Femur (tissue), 1 donor: ENCODE measurements around the gene LRRC37A.
"Not testable (repeated sequence)": the region's sequence is repeated elsewhere in the genome, so short reads cannot be mapped to it uniquely, and the experiment has no call there.

Experiments used
- DNase-seq: peaks from one replicate; pipeline ENCODE4 v3.0.0-alpha.2; 2017

The LRRC37A gene

DNA sequence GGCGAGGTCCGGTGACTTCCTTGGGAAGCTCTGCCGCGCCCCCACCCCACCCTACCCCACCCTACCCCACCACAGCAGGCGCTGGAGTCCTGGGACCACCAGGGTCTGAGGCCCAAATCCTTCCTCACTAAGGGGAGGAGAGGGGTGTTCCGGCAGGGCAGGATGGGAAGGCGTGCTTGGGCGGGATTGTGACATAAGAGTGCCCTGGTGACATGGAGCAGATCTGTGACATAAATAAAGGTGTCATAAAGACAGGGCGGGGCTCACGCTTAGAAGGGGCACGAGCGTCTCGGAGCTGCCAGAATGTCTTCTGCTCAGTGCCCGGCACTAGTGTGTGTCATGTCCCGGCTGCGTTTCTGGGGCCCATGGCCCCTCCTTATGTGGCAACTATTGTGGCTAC lies at the start of gene LRRC37A:
Gene LRRC37A, plus strand, starts transcription at position 301 of the 400 bp plus-strand sequence. Its CDS starts 3 bp downstream, at position 304.
- DNase-seq = not testable (repeated sequence)

DNA sequence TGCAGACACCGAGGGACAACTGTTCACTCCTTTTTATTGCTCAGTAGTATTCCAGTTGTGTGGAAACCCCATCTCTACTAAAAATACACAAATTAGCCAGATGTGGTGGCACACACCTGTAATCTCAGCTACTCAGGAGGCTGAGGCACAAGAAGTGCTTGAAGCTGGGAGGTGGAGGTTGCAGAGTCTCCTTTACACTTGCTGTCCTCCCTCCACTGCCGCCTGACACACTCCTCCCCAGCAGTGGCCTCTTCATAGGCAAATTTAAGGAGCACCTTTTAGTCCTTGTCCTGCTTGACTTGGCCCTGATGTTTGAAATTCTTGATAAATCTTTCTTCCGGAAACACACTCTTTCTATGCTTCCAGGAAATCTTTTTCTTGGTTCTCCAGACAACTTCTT lies 45.8 kb upstream of the LRRC37A start:
- not testable (repeated sequence) for DNase-seq

DNA sequence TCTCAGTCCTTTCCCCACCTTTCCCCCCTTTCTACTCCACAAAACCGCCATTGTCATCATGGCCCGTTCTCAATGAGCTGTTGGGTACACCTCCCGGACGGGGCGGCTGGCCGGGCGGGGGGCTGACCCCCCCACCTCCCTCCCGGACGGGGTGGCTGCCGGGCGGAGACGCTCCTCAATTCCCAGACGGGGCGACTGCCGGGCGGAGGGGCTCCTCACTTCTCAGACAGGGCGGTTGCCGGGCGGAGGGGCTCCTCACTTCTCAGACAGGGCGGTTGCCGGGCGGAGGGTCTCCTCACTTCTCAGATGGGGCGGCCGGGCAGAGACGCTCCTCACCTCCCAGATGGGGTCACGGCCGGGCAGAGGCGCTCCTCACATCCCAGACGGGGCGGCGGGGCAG lies 42.1 kb upstream of the LRRC37A start:
- DNase-seq = not testable (repeated sequence)

DNA sequence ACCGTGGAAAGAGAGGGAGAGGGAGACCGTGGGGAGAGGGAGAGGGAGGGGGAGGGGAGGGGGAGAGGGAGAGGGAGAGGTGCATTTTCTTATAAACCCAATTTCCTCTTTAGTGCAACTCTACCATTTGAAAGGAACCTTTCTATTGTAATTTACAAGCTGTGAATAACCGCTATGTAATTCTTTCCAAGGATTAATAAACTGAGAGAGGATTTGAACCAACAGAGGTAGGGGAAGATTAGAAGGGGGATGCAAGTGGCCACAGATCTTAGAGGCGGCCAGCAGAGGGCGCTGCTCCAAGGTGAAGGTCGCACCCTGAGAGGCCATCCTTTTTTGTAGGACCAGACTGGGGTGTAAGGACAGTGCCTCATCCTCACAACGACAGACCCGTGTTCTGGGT lies 41.2 kb upstream of the LRRC37A start:
- DNase-seq = peak; percentile 21

DNA sequence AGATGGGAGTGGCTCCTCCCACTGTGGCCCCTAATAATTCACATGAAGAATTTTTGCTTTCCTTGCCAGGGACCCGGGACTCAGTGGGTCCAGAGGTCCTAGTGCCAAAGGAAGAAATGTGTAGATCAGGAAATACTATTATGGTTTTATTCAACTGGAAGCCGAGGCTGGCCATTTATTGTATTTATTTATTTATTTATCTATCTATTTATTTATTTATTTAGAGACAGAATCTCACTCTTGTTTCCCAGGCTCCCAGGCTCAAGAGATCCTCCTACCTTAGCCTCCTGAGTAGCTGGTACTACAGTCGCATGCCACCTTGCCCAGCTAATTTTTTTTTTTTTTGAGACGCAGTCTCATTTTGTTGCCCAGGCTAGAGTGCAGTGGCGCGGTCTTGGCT lies 40.7 kb upstream of the LRRC37A start:
- not testable (repeated sequence) for DNase-seq

- not testable (repeated sequence) for DNase-seq
These were observed 38.6 kb upstream of the LRRC37A start for GRCh38 chr17:46256369-46256768.

DNA sequence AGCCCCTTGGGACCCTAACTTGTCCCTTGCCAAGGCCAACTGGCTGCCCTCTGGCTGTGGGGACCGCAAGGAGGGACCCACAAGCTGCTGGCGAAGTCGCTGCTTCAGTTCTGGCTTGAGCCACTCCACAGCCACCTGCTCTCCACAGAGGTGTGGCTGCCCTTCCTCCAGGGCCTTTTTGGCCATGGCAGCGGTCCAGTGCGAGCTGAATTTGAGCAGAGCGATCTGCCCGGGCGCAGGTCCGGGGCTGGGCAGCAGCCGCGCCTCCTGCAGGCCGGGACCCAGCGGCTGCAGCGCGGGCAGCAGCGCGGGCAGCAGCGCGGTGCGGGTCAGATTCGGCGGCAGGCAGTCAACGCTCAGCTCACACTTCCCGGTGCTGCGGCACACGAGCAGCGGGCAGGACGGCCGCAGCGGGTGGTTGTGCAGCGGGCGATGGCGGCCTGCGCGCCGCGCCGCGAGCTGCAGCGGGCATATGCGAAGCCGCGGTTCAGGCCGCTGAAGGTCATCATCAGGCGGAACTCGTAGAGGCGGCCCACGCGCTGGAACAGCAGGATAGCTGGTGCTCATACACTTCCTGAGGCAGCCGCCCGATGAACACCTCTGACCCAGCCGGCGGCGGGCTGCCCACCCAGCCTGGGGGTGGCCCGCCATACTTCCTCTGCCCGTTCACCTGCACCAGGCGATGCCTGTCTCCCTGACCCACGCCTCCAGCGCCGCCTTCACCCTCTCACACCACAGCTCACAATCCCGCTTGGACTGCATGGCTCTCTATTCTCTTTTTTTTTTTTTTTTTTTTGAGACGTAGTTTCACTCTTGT lies 34.9 kb upstream of the LRRC37A start:
- not testable (repeated sequence) for DNase-seq

DNA sequence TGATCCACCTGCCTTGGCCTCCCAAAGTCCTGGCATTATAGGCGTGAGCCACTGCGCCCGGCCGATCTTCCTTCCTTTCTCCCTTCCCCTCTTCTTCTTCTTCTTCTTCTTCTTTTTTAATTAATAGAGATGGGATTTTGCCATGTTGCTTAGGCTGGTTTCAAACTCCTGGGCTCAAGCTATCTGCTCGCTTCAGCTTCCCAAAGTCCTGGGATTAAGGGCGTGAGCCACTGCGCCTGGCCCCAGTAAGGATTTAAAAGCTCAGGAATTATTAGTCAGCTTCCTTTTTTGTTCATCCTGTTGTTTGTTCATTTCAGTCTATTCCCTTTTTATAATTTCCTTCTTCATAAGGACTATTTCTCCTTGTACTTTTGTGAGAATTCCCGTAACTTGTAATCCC lies 32.7 kb upstream of the LRRC37A start:
- no peak for DNase-seq

DNA sequence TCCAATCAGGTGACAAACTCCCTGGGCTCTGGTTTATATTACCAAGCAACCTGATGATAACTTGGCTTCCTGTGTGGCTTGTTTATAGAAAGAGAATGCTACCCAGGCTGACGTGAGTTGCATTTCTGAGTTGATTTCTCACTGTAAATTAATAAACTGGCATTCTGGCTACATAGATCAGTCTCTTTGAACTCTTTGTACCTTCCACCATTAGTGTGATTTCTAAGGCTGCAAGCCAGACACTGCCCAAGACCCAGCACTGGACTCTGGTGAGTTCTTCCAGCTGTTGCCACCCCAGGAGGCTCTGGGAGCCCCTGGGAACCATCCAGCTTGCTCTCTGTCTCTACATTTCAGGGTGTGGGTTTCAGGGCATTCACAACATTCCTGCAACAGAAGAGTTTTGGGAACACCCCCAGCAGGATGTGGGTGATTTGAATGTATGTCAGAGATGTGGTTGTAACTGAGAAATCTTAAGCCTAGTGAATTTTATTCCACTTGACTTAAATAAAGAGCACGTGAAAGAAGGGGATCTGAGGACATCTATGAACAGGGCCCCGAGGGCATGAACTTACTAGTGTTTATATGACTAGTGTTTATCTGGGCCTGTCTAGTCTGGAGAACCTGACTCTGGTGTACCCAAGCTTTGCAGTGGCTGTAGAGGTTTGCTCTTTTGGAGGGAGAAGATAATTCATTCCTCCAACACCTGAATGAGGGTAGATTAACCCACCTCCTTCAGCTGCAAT lies 30.3 kb upstream of the LRRC37A start:
- DNase-seq = no peak

- DNase-seq = peak; percentile 21
These were observed 28.8 kb upstream of the LRRC37A start for GRCh38 chr17:46266063-46266655.

DNA sequence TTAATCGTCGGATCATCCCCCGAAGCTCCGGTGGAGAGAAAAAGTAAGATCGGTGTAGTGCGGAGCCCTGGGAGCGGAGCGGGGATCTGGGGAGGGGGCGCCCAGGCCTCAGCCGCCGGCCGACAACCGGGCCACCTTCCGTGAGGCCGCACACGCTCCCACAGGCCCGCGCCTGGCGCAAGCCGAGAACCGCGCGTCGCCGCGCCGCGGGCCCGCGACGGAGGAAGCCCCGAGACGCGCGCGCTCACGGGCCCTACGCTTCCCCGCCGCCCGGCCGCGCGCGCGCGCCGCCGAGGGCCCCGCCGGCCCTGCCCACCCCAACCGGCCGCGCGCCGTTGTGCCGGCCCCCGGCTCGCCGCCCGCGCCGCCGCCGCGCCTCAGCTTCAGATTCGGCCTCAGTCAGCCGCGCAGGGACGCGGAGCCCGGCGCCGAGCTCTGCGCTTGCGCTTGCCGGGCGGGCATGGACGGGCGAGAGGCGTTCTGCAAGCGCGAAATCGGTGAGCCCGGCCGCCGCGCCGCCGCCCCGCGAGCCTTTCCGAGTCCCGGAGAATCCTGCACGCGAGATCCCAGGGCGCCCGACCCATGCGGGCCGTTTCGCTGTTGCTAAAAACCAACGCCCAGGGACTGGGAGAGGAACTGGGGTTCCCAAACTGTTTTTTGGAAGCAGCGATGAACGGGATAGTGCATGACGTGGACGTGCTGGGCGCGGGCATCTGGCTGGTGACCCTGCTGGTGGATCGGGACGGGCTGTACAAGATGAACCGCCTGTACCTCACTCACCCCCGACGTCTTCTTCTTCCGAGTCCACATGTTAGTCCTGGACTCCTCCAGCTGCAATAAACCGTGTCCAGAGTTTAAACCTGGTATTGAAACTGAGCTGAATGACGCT lies 28.0 kb upstream of the LRRC37A start:
- peak; percentile 91 for DNase-seq

DNA sequence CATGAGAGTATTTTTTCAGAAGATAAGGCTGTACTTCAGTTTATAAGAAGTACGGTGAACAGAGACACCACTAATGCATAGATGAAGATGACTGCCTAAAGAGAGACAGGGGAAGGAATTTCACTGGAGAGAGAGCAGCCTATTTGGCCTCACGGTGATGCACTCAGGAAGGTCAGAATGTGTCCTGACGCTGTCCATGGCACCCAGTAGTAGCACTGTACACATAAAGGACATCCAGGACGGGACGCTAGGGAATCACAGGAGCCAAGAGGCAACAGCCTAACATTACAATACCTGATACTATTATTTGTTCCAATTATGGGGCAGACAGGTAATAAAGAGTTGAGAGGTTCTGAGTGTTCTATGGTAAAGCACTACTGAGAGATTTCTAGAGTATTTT lies 24.9 kb upstream of the LRRC37A start:
- DNase-seq = no peak

DNA sequence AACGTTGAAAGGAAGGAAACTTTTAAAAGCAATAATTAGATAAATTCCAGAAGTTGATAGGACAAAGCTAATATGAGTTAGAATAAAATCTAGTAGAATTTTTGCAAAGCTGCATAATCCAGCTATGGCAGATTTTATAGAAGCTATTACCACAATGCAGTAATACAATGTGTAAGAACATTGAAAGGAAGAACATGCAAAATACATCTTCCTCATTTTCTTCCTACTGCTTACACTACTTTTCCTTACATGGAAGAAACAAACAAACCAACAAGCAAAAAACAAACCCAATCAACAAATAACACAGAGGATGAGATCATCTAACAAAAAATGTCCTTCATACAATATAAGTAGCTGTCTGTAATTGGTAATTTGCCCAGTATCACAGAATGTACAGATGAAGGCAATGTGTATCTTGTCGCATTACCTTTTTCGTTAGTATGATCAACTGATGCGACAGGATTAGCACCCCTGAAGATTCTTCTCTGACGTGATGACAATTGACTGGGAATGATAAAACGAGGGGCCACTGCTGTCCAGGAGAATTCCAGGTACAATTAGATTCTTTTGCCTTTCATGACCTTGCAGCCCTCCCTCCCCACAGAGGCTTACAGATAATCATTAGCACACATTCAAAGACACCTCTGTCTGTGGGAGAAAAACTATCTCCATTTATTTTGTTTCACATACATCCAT lies 21.2 kb upstream of the LRRC37A start:
- no peak for DNase-seq

- no peak for DNase-seq
These were observed 20.7 kb upstream of the LRRC37A start for GRCh38 chr17:46274238-46274637.

DNA sequence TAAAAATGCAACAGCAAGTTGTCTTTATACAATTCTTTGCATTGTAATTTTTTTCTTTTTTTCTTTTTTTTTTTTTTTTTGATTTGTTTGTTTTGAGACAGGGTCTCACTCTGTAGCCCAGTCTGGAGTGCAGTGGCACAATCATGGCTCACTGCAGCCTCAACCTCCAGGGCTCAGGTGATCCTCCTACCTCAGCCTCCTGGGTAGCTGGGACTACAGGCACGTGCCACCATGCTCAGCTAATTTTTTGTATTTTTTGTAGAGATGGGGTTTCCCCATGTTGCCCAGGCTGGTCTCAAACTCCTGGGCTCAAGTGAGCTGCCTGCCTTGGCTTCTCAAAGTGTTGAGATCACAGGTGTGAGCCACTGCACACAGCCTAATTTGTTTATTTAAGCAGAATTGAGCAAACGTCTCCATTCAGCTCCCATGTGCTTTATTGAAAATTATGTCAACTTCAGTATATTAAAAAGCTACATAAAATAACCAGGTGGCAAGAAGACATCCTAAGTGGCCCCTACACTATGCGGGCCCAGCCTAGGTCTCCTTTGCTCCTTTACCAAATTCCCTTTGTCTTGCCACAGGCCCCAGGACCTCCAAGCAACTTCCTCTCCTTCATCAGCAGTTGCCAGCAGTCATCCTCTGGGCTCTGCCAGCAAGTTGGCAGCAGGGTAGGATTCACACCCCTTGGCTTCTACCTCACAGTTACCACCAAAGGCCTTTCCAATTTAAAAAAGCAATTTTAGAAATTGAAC lies 18.0 kb upstream of the LRRC37A start:
- DNase-seq = not testable (repeated sequence)

GRCh38 chr17:46281336-46281735 lies 13.6 kb upstream of the LRRC37A start:
- not testable (repeated sequence) for DNase-seq

DNA sequence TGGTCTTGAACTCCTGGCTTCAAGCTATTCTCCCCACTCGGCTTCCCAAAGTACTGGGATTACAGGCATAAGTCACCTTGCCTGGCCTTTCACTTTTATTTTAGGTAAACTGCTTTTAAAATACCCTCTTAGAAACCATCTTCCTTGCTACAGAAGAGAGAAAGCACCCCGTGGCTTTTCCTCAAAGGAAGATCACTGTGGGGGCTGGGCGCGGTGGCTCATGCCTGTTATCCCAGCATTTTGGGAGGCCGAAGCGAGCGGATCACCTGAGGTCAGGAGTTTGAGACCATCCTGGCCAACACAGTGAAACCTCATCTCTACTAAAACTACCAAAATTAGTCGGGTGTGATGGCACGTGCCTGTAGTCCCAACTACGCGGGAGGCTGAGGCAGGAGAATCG lies 12.3 kb upstream of the LRRC37A start:
- DNase-seq = not testable (repeated sequence)

GRCh38 chr17:46284467-46284866 lies 10.5 kb upstream of the LRRC37A start:
- DNase-seq = not testable (repeated sequence)

- not testable (repeated sequence) for DNase-seq
These were observed 9.4 kb upstream of the LRRC37A start for GRCh38 chr17:46285500-46285899.

GRCh38 chr17:46286764-46287221 lies 8.1 kb upstream of the LRRC37A start:
- DNase-seq = peak; percentile 41

DNA sequence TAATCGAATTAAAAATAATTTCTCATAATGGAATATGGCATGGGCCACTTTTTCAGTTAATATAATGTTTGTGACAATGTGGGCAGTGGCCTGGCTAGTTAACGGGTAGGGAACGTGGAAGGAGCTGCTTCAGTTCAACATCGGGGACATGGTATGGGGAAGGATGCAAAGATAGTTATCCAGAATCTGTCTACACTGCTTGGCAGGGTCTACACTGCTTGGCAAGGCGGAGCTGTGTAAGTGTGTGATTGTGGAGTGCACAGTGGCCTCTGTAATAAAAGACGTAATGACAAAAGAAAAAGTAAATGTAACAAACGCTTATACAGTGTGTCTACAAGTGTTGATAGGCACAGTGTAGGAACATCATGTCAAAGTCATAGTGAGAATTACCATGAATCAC lies 7.3 kb upstream of the LRRC37A start:
- not testable (repeated sequence) for DNase-seq
